Measurements from ENCODE around the gene FABP3. TPM values are rescaled to one million over a fixed set of nuclear protein-coding genes. Genes with fewer than 3 reads are reported as not detected.

The FABP3 gene
- total and polyA plus RNA-seq, 2 experiments from 2014 or later = 19.3 to 50.2 TPM

- TF ChIP-seq REST (IDR thresholded peaks at IDR 0.05; ENCODE audit: unreplicated experiment) = no peak
- TF ChIP-seq ZNF331 (CRISPR knock-in tag; IDR thresholded peaks at IDR 0.05; ENCODE audit: low read depth) = no peak
Observed at GRCh38 chr1:31401241-31401640, 28.4 kb upstream of the FABP3 start (continued).

GRCh38 chr1:31400393-31400792, 27.5 kb upstream of the FABP3 start:
- H3K4me3 ChIP-seq = no peak overlapping the region
- ATAC-seq (no peak), DNase-seq (ENCODE audit: low spot score) (no peak)
- no peaks in the 10 kb centered on the region; the same call in 1 of the 2 replicates for H4K20me1 ChIP-seq (replicated peaks; ENCODE audit: insufficient read depth)
- no peak overlapping the region for H2AFZ ChIP-seq
- peaks cover 3% of the 10 kb centered on the region; the same call in 1 of the 2 replicates for H3K4me1 ChIP-seq (ENCODE audit: insufficient read depth)
- H3K27ac ChIP-seq (ENCODE audit: low read depth) = no peak overlapping the region
- H3F3A ChIP-seq (replicated peaks; ENCODE audit: low read depth) = no peaks in the 10 kb centered on the region
- Mint-ChIP-seq H3K4me3 (no peak overlapping the region), H3K27ac (no peak overlapping the region), H3K27me3 (ENCODE audit: insufficient read depth, low read depth, poor library complexity) (peaks cover 3% of the 10 kb centered on the region), H3K4me1 (peaks cover 9% of the 10 kb centered on the region), H3K36me3 (ENCODE audit: low read depth) (no peaks in the 10 kb centered on the region), H3K9me3 (no peaks in the 10 kb centered on the region)
- H3K27me3 ChIP-seq (ENCODE audit: insufficient read depth) = no peaks in the 10 kb centered on the region
- H3K4me2 ChIP-seq = no peak overlapping the region
- no peaks in the 10 kb centered on the region for H3K79me2 ChIP-seq (replicated peaks; ENCODE audit: insufficient read depth)
- no peaks in the 10 kb centered on the region for H3K9me2 ChIP-seq (ENCODE audit: insufficient read depth)
- TF ChIP-seq STAT1 (IDR thresholded peaks at IDR 0.05; ENCODE audit: unreplicated experiment) (no peak), EZH2phosphoT487 (IDR thresholded peaks at IDR 0.05; ENCODE audit: unreplicated experiment) (no peak), REST (IDR thresholded peaks at IDR 0.05; ENCODE audit: unreplicated experiment) (no peak), POLR2AphosphoS5 (IDR thresholded peaks at IDR 0.05; ENCODE audit: low read depth) (no peak)
- no peaks in the 10 kb centered on the region for H3K36me3 ChIP-seq (ENCODE audit: insufficient read depth)

GRCh38 chr1:31399976-31400375, 27.1 kb upstream of the FABP3 start:
- H3K9me3 Mint-ChIP-seq = no peaks in the 10 kb centered on the region
- no peaks in the 10 kb centered on the region for H3K27me3 ChIP-seq (ENCODE audit: insufficient read depth)
- H3K4me1 Mint-ChIP-seq = peaks cover 9% of the 10 kb centered on the region
- H3K36me3 ChIP-seq (ENCODE audit: insufficient read depth) = no peaks in the 10 kb centered on the region
- no peaks in the 10 kb centered on the region; the same call in 1 of the 2 replicates for H4K20me1 ChIP-seq (replicated peaks; ENCODE audit: insufficient read depth)
- peaks cover 3% of the 10 kb centered on the region; the same call in 1 of the 2 replicates for H3K4me1 ChIP-seq (ENCODE audit: insufficient read depth)
- H3K9me2 ChIP-seq (ENCODE audit: insufficient read depth) = no peaks in the 10 kb centered on the region
- no peak overlapping the region for H3K27ac ChIP-seq (ENCODE audit: low read depth)
- H3K4me3 Mint-ChIP-seq = no peak overlapping the region
- DNase-seq (ENCODE audit: low spot score) (no peak), ATAC-seq (no peak)
- H3K27me3 Mint-ChIP-seq (ENCODE audit: insufficient read depth, low read depth, poor library complexity) = peaks cover 7% of the 10 kb centered on the region
- H3F3A ChIP-seq (replicated peaks; ENCODE audit: low read depth) = no peaks in the 10 kb centered on the region
- no peaks in the 10 kb centered on the region for H3K36me3 Mint-ChIP-seq (ENCODE audit: low read depth)
- no peak overlapping the region for H3K27ac Mint-ChIP-seq
- no peak overlapping the region for H3K4me2 ChIP-seq
- H3K4me3 ChIP-seq = no peak overlapping the region
- H3K79me2 ChIP-seq (replicated peaks; ENCODE audit: insufficient read depth) = no peaks in the 10 kb centered on the region
- H2AFZ ChIP-seq = no peak overlapping the region
- TF ChIP-seq REST (IDR thresholded peaks at IDR 0.05; ENCODE audit: unreplicated experiment) (no peak), CTCF (conservative IDR thresholded peaks at IDR 0.05; ENCODE audit: low read depth in 2 of 2) (no peak), NANOG (IDR thresholded peaks at IDR 0.05; ENCODE audit: borderline replicate concordance) (no peak), ZNF331 (CRISPR knock-in tag; IDR thresholded peaks at IDR 0.05; ENCODE audit: low read depth) (no peak), ETS1 (IDR thresholded peaks at IDR 0.05) (no peak), JUNB (IDR thresholded peaks at IDR 0.05; ENCODE audit: unreplicated experiment) (no peak)
